Measurements from ENCODE around the gene PAX2. TPM values are rescaled to one million over a fixed set of nuclear protein-coding genes. Genes with fewer than 3 reads are reported as not detected.

Gene PAX2
- polyA plus RNA-seq, 2 of the 4 experiments (the other 2 are of a cell fraction) = 0.06 to 0.21 TPM

DNA sequence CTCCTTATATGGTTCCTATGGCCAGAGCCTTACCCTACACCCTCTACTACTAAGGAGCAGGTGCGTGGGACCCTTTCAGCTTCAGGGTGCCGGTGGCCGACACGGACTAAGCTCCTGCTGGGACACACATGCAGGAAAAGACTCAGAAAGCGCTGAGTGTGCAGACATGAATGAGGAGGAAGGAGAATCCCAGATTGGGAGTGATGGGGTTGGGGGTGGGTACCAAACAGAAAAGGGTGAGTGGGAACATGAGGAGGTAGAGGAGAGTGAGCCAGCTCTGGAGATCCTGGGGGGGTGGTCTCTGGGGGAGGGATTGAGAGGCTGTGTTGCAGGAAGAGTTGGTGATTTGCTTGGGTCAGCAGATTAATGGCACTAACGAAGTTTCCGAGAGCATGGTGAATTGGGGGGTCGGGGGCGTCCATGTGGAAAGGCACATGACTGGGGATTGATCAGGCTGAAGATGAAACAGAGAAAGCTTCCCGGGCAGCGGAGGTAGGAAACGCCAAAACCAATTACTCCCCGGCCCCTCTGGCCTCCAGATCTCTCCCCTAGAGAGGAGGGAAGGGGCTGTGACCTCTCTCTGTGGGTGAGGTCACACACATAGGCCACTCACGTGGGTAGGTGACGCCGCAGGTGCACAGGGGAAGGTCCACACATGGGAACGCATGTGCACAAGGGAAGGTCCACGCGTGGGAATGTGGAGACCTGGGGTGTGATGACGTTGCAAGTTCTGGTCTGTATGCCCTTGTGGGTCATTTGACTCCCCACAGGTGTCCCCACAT is 129.5 kb downstream of the PAX2 start:
- H3K27ac ChIP-seq = no peak overlapping the region
- ChIA-PET CTCF (interaction anchor here (0.6 to 15.9 kb wide), 8 partner anchors 10 to 339 kb away, joined by 3 to 289 read pairs (median 4); partner anchors contain the start of genes HIF1AN and PAX2), POLR2A (no interaction called here)
- TF ChIP-seq MAFK (IDR thresholded peaks at IDR 0.05; ENCODE audit: partially characterized antibody) (peak; percentile 88), POLR2AphosphoS2 (conservative IDR thresholded peaks at IDR 0.05; ENCODE audit: low read length) (no peak)
- 84% methylated on average over 19 of the region's 20 CpGs for WGBS (ENCODE audit: missing lambda C conversion rate)
- H3K4me2 ChIP-seq = no peak overlapping the region
- FAIRE-seq (no peak), DNase-seq (ENCODE audit: low read depth in 1 of 2, low spot score in 1 of 2) (no peak), ATAC-seq (no peak)
- H3K9me3 ChIP-seq = no peaks in the 10 kb centered on the region
- no peak overlapping the region for H3K4me3 ChIP-seq
- peaks cover 22% of the 10 kb centered on the region; the same call in 2 of the 3 replicates for H3K4me1 ChIP-seq

- FAIRE-seq (no peak), ATAC-seq (no peak), DNase-seq (ENCODE audit: low read depth in 1 of 2, low spot score in 1 of 2) (no peak)
- ChIA-PET CTCF (interaction anchor here (0.5 to 15.9 kb wide), 9 partner anchors 11 to 1316 kb away, joined by 3 to 289 read pairs (median 4); partner anchors contain the start of genes HIF1AN and PAX2), POLR2A (no interaction called here)
- H3K4me3 ChIP-seq = no peak overlapping the region
- H3K4me2 ChIP-seq = peak overlapping the region; percentile 16; the same call in 1 of the 3 replicates
- H3K27ac ChIP-seq = no peak overlapping the region
- WGBS (ENCODE audit: missing lambda C conversion rate) = 40% methylated on average over 5 of the region's 5 CpGs
- peaks cover 22% of the 10 kb centered on the region; the same call in 2 of the 3 replicates for H3K4me1 ChIP-seq
- TF ChIP-seq BHLHE40 (IDR thresholded peaks at IDR 0.05; ENCODE audit: low read depth, low read length) (no peak), FOXS1 (CRISPR knock-in tag; IDR thresholded peaks at IDR 0.05) (no peak), MYC (IDR thresholded peaks at IDR 0.05; ENCODE audit: borderline replicate concordance, low read length) (no peak), RFX5 (IDR thresholded peaks at IDR 0.05) (no peak), ELK1 (IDR thresholded peaks at IDR 0.05; ENCODE audit: low read depth, low read length) (no peak), POLR2AphosphoS2 (conservative IDR thresholded peaks at IDR 0.05; ENCODE audit: low read length) (no peak), NPAS2 (CRISPR knock-in tag; IDR thresholded peaks at IDR 0.05; ENCODE audit: borderline replicate concordance) (no peak), HOXB5 (CRISPR knock-in tag; IDR thresholded peaks at IDR 0.05) (no peak), MAZ (IDR thresholded peaks at IDR 0.05; ENCODE audit: borderline replicate concordance, low read depth, low read length) (no peak), EP300 (IDR thresholded peaks at IDR 0.05) (no peak), KDM1A (IDR thresholded peaks at IDR 0.05; ENCODE audit: low read depth) (no peak), CHD2 (IDR thresholded peaks at IDR 0.05; ENCODE audit: low read length, partially characterized antibody) (no peak), HEYL (CRISPR knock-in tag; IDR thresholded peaks at IDR 0.05) (no peak), TP53 (CRISPR knock-in tag; IDR thresholded peaks at IDR 0.05) (no peak), FOSB (CRISPR knock-in tag; IDR thresholded peaks at IDR 0.05) (no peak)
- TF ChIP-seq, protein P1, sequence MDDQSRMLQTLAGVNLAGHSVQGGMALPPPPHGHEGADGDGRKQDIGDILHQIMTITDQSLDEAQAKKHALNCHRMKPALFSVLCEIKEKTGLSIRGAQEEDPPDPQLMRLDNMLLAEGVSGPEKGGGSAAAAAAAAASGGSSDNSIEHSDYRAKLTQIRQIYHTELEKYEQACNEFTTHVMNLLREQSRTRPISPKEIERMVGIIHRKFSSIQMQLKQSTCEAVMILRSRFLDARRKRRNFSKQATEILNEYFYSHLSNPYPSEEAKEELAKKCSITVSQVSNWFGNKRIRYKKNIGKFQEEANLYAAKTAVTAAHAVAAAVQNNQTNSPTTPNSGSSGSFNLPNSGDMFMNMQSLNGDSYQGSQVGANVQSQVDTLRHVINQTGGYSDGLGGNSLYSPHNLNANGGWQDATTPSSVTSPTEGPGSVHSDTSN (IDR thresholded peaks at IDR 0.05) = no peak
- TF ChIP-seq, protein P2, sequence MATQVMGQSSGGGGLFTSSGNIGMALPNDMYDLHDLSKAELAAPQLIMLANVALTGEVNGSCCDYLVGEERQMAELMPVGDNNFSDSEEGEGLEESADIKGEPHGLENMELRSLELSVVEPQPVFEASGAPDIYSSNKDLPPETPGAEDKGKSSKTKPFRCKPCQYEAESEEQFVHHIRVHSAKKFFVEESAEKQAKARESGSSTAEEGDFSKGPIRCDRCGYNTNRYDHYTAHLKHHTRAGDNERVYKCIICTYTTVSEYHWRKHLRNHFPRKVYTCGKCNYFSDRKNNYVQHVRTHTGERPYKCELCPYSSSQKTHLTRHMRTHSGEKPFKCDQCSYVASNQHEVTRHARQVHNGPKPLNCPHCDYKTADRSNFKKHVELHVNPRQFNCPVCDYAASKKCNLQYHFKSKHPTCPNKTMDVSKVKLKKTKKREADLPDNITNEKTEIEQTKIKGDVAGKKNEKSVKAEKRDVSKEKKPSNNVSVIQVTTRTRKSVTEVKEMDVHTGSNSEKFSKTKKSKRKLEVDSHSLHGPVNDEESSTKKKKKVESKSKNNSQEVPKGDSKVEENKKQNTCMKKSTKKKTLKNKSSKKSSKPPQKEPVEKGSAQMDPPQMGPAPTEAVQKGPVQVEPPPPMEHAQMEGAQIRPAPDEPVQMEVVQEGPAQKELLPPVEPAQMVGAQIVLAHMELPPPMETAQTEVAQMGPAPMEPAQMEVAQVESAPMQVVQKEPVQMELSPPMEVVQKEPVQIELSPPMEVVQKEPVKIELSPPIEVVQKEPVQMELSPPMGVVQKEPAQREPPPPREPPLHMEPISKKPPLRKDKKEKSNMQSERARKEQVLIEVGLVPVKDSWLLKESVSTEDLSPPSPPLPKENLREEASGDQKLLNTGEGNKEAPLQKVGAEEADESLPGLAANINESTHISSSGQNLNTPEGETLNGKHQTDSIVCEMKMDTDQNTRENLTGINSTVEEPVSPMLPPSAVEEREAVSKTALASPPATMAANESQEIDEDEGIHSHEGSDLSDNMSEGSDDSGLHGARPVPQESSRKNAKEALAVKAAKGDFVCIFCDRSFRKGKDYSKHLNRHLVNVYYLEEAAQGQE (IDR thresholded peaks at IDR 0.05) = no peak
- TF ChIP-seq, protein P3, sequence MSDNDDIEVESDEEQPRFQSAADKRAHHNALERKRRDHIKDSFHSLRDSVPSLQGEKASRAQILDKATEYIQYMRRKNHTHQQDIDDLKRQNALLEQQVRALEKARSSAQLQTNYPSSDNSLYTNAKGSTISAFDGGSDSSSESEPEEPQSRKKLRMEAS (IDR thresholded peaks at IDR 0.05) = no peak
- H3K9me3 ChIP-seq = no peaks in the 10 kb centered on the region
Measured at GRCh38 chr10:100875484-100876166, 130.2 kb downstream of the PAX2 start.

All from A549 (cell line).